GM23338 (cell line): ENCODE results near the gene MYO5A. TPM values are rescaled to one million over a fixed set of nuclear protein-coding genes. Genes with fewer than 3 reads are reported as not detected.
A peak's percentile ranks its signal among the peaks of the same experiment; 100 is the strongest.

Experiments used
- ATAC-seq: fragments of 200-7000 bp; cut with Tn5 transposase; 3 replicates; pipeline ENCODE4 v1.9.1; 2020
- DNase-seq: peaks from one replicate; pipeline ENCODE4 v3.0.0-alpha.2; 2015; ENCODE audit warnings: low spot score
- H2AFZ ChIP-seq: fragments of 200-600 bp; sonication (generic); 2 replicates; pipeline ENCODE4 v1.8.0; 2016; ENCODE audit warnings: antibody characterized with exemption, mild to moderate bottlenecking, moderate library complexity
- H3F3A ChIP-seq: fragments of 200-600 bp; sonication (generic); replicated peaks from 2 replicates; pipeline ENCODE4 v1.8.0; 2017; ENCODE audit warnings: antibody characterized with exemption, mixed run types, low read depth
- H3K27ac ChIP-seq: fragments of 200-600 bp; sonication (generic); 2 replicates; pipeline ENCODE4 v1.6.1; 2016; ENCODE audit warnings: low read depth
- H3K27me3 ChIP-seq: fragments of 200-600 bp; sonication (generic); 2 replicates; pipeline ENCODE4 v1.8.0; 2016; ENCODE audit warnings: mild to moderate bottlenecking, mixed run types, moderate library complexity; ENCODE audit not compliant: insufficient read depth
- H3K36me3 ChIP-seq: fragments of 200-600 bp; sonication (generic); 2 replicates; pipeline ENCODE4 v1.8.0; 2016; ENCODE audit warnings: mild to moderate bottlenecking; ENCODE audit not compliant: insufficient read depth
- H3K4me1 ChIP-seq: fragments of 200-600 bp; sonication (generic); 2 replicates; pipeline ENCODE4 v1.8.0; 2016; ENCODE audit warnings: mild to moderate bottlenecking, moderate library complexity; ENCODE audit not compliant: insufficient read depth
- H3K4me2 ChIP-seq: fragments of 200-600 bp; sonication (generic); 2 replicates; pipeline ENCODE4 v1.7.1; 2017; ENCODE audit warnings: mixed run types
- H3K4me3 ChIP-seq: fragments of 200-600 bp; sonication (generic); 2 replicates; pipeline ENCODE4 v1.6.1; 2016; ENCODE audit warnings: mixed run types
- H3K79me2 ChIP-seq: fragments of 200-600 bp; sonication (generic); replicated peaks from 2 replicates; pipeline ENCODE4 v1.8.0; 2017; ENCODE audit warnings: mild to moderate bottlenecking; ENCODE audit not compliant: insufficient read depth
- H3K9me2 ChIP-seq: fragments of 200-600 bp; sonication (generic); 2 replicates; pipeline ENCODE4 v1.8.0; 2017; ENCODE audit not compliant: insufficient read depth
- H4K20me1 ChIP-seq: fragments of 200-600 bp; sonication (generic); replicated peaks from 2 replicates; pipeline ENCODE4 v1.8.0; 2017; ENCODE audit warnings: mild to moderate bottlenecking; ENCODE audit not compliant: insufficient read depth
- H3K27ac Mint-ChIP-seq: 2 replicates; pipeline ENCODE4 v1.8.0; 2020; ENCODE audit warnings: inconsistent platforms, mild to moderate bottlenecking, moderate library complexity, mixed read lengths
- H3K27me3 Mint-ChIP-seq: 3 replicates; pipeline ENCODE4 v1.8.0; 2022; ENCODE audit warnings: low read depth, mild to moderate bottlenecking, moderate library complexity, mixed read lengths, inconsistent platforms; ENCODE audit not compliant: insufficient read depth, poor library complexity
- H3K36me3 Mint-ChIP-seq: 3 replicates; pipeline ENCODE4 v1.8.0; 2021; ENCODE audit warnings: low read depth, mild to moderate bottlenecking, inconsistent platforms, moderate library complexity, mixed read lengths
- H3K4me1 Mint-ChIP-seq: 3 replicates; pipeline ENCODE4 v1.8.0; 2020; ENCODE audit warnings: mild to moderate bottlenecking, inconsistent platforms, mixed read lengths
- H3K4me3 Mint-ChIP-seq: 3 replicates; pipeline ENCODE4 v1.8.0; 2021; ENCODE audit warnings: moderate library complexity, mild to moderate bottlenecking, inconsistent platforms, mixed read lengths
- H3K9me3 Mint-ChIP-seq: 3 replicates; pipeline ENCODE4 v1.8.0; 2020; ENCODE audit warnings: moderate library complexity, mild to moderate bottlenecking, inconsistent platforms, mixed read lengths
- CREB1 ChIP-seq: fragments of 250-450 bp; sonication (Bioruptor Pico); IDR thresholded peaks from 2 replicates; pipeline ENCODE4 v1.5.0; 2020; ENCODE audit warnings: low read depth, mild to moderate bottlenecking, moderate library complexity
- STAT1 ChIP-seq: IDR thresholded peaks from one replicate; pipeline ENCODE4 v1.6.1; 2016; ENCODE audit warnings: antibody characterized with exemption; ENCODE audit not compliant: unreplicated experiment
- ZNF114 ChIP-seq: fragments of 250-450 bp; sonication (Bioruptor Pico); IDR thresholded peaks from 2 replicates; pipeline ENCODE4 v1.5.0; 2020; ENCODE audit warnings: mild to moderate bottlenecking, moderate library complexity
- ZNF331 ChIP-seq: fragments of 250-450 bp; sonication (Bioruptor Pico); IDR thresholded peaks from 2 replicates; pipeline ENCODE4 v1.5.0; 2020; ENCODE audit warnings: low read depth, mild to moderate bottlenecking, moderate library complexity
- polyA plus RNA-seq: library from polyadenylated mRNA; unstranded; fragments of >200 nt; fragmentation: Nextera tagmentation; extraction: Ambion mirVana; gene quantifications from 2 replicates; pipeline ENCODE4 v1.2.1, GENCODE V29; 2016
- total RNA-seq: library from RNA; depleted of rRNA; stranded (reverse); fragments of >200 nt; shearing (Covaris generic); gene quantifications from 2 replicates; pipeline ENCODE4 v1.2.3, GENCODE V29; 2014
- TF ChIP-seq, protein P1 (sequence below): IDR thresholded peaks from one replicate; pipeline ENCODE4 v1.6.1; 2018; ENCODE audit warnings: antibody characterized with exemption; ENCODE audit not compliant: unreplicated experiment
- TF ChIP-seq, protein P2 (sequence below): IDR thresholded peaks from 2 replicates; pipeline ENCODE4 v1.6.1; 2016; ENCODE audit warnings: antibody characterized with exemption
- TF ChIP-seq, protein P3 (sequence below), 2 experiments: fragments of 200-600 bp in 1 of 2; sonication (generic) in 1 of 2; conservative IDR thresholded peaks; 2 replicates each; pipeline versions ENCODE4 v1.5.1 to v1.6.1; 2016 to 2017; ENCODE audit warnings: antibody characterized with exemption in 2 of 2, low read depth in 2 of 2, mild to moderate bottlenecking in 2 of 2, moderate library complexity in 1 of 2
- TF ChIP-seq, protein P4 (sequence below): fragments of 250-450 bp; sonication (Bioruptor Pico); IDR thresholded peaks from 2 replicates; pipeline ENCODE4 v1.5.0; 2020; ENCODE audit warnings: mild to moderate bottlenecking, moderate library complexity

The MYO5A gene
- total and polyA plus RNA-seq, 2 experiments from 2014 or later = 5.7 to 31.8 TPM

- TF ChIP-seq, protein P1, sequence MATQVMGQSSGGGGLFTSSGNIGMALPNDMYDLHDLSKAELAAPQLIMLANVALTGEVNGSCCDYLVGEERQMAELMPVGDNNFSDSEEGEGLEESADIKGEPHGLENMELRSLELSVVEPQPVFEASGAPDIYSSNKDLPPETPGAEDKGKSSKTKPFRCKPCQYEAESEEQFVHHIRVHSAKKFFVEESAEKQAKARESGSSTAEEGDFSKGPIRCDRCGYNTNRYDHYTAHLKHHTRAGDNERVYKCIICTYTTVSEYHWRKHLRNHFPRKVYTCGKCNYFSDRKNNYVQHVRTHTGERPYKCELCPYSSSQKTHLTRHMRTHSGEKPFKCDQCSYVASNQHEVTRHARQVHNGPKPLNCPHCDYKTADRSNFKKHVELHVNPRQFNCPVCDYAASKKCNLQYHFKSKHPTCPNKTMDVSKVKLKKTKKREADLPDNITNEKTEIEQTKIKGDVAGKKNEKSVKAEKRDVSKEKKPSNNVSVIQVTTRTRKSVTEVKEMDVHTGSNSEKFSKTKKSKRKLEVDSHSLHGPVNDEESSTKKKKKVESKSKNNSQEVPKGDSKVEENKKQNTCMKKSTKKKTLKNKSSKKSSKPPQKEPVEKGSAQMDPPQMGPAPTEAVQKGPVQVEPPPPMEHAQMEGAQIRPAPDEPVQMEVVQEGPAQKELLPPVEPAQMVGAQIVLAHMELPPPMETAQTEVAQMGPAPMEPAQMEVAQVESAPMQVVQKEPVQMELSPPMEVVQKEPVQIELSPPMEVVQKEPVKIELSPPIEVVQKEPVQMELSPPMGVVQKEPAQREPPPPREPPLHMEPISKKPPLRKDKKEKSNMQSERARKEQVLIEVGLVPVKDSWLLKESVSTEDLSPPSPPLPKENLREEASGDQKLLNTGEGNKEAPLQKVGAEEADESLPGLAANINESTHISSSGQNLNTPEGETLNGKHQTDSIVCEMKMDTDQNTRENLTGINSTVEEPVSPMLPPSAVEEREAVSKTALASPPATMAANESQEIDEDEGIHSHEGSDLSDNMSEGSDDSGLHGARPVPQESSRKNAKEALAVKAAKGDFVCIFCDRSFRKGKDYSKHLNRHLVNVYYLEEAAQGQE = no peak
- TF ChIP-seq, protein P2, sequence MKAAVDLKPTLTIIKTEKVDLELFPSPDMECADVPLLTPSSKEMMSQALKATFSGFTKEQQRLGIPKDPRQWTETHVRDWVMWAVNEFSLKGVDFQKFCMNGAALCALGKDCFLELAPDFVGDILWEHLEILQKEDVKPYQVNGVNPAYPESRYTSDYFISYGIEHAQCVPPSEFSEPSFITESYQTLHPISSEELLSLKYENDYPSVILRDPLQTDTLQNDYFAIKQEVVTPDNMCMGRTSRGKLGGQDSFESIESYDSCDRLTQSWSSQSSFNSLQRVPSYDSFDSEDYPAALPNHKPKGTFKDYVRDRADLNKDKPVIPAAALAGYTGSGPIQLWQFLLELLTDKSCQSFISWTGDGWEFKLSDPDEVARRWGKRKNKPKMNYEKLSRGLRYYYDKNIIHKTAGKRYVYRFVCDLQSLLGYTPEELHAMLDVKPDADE = no peak
- TF ChIP-seq, protein P3, sequence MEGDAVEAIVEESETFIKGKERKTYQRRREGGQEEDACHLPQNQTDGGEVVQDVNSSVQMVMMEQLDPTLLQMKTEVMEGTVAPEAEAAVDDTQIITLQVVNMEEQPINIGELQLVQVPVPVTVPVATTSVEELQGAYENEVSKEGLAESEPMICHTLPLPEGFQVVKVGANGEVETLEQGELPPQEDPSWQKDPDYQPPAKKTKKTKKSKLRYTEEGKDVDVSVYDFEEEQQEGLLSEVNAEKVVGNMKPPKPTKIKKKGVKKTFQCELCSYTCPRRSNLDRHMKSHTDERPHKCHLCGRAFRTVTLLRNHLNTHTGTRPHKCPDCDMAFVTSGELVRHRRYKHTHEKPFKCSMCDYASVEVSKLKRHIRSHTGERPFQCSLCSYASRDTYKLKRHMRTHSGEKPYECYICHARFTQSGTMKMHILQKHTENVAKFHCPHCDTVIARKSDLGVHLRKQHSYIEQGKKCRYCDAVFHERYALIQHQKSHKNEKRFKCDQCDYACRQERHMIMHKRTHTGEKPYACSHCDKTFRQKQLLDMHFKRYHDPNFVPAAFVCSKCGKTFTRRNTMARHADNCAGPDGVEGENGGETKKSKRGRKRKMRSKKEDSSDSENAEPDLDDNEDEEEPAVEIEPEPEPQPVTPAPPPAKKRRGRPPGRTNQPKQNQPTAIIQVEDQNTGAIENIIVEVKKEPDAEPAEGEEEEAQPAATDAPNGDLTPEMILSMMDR (conservative IDR thresholded peaks at IDR 0.05; ENCODE audit: low read depth in 2 of 2) = no peak
Observed at GRCh38 chr15:52259503-52259902, 269.2 kb downstream of the MYO5A start (continued).

- H3K36me3 ChIP-seq = no peaks in the 10 kb centered on the region; the same call in 1 of the 2 replicates
- H3K9me2 ChIP-seq = no peaks in the 10 kb centered on the region
- H3K9me3 Mint-ChIP-seq = no peaks in the 10 kb centered on the region; the same call in 2 of the 3 replicates
- peaks cover 52% of the 10 kb centered on the region for H3K4me1 Mint-ChIP-seq
- H3K36me3 Mint-ChIP-seq = peaks cover 40% of the 10 kb centered on the region
- no peaks in the 10 kb centered on the region for H3K27me3 ChIP-seq
- ATAC-seq (peak; percentile 5), DNase-seq (peak; percentile 13)
- no peaks in the 10 kb centered on the region for H3K79me2 ChIP-seq
- H3K4me2 ChIP-seq = no peak overlapping the region
- peaks cover 2% of the 10 kb centered on the region; the same call in 1 of the 2 replicates for H3F3A ChIP-seq
- H2AFZ ChIP-seq = no peak overlapping the region
- no peaks in the 10 kb centered on the region for H4K20me1 ChIP-seq
- no peak overlapping the region for H3K4me3 Mint-ChIP-seq
- peak overlapping the region; percentile 65 for H3K27ac ChIP-seq
- no peak for TF ChIP-seq ZNF114
- TF ChIP-seq, protein P4, sequence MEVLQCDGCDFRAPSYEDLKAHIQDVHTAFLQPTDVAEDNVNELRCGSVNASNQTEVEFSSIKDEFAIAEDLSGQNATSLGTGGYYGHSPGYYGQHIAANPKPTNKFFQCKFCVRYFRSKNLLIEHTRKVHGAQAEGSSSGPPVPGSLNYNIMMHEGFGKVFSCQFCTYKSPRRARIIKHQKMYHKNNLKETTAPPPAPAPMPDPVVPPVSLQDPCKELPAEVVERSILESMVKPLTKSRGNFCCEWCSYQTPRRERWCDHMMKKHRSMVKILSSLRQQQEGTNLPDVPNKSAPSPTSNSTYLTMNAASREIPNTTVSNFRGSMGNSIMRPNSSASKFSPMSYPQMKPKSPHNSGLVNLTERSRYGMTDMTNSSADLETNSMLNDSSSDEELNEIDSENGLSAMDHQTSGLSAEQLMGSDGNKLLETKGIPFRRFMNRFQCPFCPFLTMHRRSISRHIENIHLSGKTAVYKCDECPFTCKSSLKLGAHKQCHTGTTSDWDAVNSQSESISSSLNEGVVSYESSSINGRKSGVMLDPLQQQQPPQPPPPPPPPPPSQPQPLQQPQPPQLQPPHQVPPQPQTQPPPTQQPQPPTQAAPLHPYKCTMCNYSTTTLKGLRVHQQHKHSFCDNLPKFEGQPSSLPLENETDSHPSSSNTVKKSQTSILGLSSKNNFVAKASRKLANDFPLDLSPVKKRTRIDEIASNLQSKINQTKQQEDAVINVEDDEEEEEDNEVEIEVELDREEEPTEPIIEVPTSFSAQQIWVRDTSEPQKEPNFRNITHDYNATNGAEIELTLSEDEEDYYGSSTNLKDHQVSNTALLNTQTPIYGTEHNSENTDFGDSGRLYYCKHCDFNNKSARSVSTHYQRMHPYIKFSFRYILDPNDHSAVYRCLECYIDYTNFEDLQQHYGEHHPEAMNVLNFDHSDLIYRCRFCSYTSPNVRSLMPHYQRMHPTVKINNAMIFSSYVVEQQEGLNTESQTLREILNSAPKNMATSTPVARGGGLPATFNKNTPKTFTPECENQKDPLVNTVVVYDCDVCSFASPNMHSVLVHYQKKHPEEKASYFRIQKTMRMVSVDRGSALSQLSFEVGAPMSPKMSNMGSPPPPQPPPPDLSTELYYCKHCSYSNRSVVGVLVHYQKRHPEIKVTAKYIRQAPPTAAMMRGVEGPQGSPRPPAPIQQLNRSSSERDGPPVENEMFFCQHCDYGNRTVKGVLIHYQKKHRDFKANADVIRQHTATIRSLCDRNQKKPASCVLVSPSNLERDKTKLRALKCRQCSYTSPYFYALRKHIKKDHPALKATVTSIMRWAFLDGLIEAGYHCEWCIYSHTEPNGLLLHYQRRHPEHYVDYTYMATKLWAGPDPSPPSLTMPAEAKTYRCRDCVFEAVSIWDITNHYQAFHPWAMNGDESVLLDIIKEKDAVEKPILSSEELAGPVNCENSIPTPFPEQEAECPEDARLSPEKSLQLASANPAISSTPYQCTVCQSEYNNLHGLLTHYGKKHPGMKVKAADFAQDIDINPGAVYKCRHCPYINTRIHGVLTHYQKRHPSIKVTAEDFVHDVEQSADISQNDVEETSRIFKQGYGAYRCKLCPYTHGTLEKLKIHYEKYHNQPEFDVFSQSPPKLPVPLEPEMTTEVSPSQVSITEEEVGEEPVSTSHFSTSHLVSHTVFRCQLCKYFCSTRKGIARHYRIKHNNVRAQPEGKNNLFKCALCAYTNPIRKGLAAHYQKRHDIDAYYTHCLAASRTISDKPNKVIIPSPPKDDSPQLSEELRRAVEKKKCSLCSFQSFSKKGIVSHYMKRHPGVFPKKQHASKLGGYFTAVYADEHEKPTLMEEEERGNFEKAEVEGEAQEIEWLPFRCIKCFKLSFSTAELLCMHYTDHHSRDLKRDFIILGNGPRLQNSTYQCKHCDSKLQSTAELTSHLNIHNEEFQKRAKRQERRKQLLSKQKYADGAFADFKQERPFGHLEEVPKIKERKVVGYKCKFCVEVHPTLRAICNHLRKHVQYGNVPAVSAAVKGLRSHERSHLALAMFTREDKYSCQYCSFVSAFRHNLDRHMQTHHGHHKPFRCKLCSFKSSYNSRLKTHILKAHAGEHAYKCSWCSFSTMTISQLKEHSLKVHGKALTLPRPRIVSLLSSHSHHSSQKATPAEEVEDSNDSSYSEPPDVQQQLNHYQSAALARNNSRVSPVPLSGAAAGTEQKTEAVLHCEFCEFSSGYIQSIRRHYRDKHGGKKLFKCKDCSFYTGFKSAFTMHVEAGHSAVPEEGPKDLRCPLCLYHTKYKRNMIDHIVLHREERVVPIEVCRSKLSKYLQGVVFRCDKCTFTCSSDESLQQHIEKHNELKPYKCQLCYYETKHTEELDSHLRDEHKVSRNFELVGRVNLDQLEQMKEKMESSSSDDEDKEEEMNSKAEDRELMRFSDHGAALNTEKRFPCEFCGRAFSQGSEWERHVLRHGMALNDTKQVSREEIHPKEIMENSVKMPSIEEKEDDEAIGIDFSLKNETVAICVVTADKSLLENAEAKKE = no peak
- TF ChIP-seq STAT1 = no peak
- TF ChIP-seq CREB1 (CRISPR knock-in tag) = no peak
- no peak for TF ChIP-seq ZNF331 (CRISPR knock-in tag)
- TF ChIP-seq, protein P2 = no peak
- H3K4me1 ChIP-seq = peaks cover 24% of the 10 kb centered on the region
- H3K4me3 ChIP-seq = no peak overlapping the region
- H3K27ac Mint-ChIP-seq = peak overlapping the region; percentile 50
- H3K27me3 Mint-ChIP-seq = peaks cover 14% of the 10 kb centered on the region
Observed at GRCh38 chr15:52258461-52258860, 270.2 kb downstream of the MYO5A start.
